Measurements from ENCODE around the gene RFX2.

- TF ChIP-seq CTCF (IDR thresholded peaks at IDR 0.05) (no peak), POLR2A (IDR thresholded peaks at IDR 0.05) (no peak)
Observed at GRCh38 chr19:6076291-6076665, 34.0 kb downstream of the RFX2 start.

Data from right lobe of liver (tissue), 4 donors.